ENCODE results near the gene CBFB. TPM values are rescaled to one million over a fixed set of nuclear protein-coding genes. Genes with fewer than 3 reads are reported as not detected.

CBFB gene
- total and polyA plus RNA-seq, 2 donors, result 49.4 to 54.3 TPM

GRCh38 chr16:67021321-67021720, 7.6 kb upstream of the CBFB start:
- Histone ChIP-seq H3K27me3 (ENCODE audit: control insufficient read depth in 2 of 2, insufficient read depth in 1 of 2, low read length in 1 of 2) (no peaks in the 10 kb centered on the region), H3K9me3 (ENCODE audit: control insufficient read depth in 2 of 2, insufficient read depth in 1 of 2, low read length in 1 of 2) (no peaks in the 10 kb centered on the region), H3K4me3 (ENCODE audit: low read length in 2 of 2) (no peak overlapping the region), H3K36me3 (ENCODE audit: control insufficient read depth in 2 of 2, insufficient read depth in 2 of 2, low read length in 1 of 2) (no peaks in the 10 kb centered on the region), H3K4me1 (ENCODE audit: control insufficient read depth in 2 of 2, insufficient read depth in 2 of 2, low read length in 2 of 2) (peaks cover 0 to 9% of the 10 kb centered on the region in 2 donors), H3K27ac (ENCODE audit: low read depth in 1 of 2, low read length in 1 of 2) (no peak overlapping the region)
- 94% methylated on average over 3 of the region's 3 CpGs for WGBS
- no peak for DNase-seq (ENCODE audit: low read depth in 6 of 9, low spot score in 9 of 9)

- Histone ChIP-seq H3K4me3 (ENCODE audit: low read length in 2 of 2) (no peak overlapping the region), H3K27me3 (ENCODE audit: control insufficient read depth in 2 of 2, insufficient read depth in 1 of 2, low read length in 1 of 2) (no peaks in the 10 kb centered on the region), H3K36me3 (ENCODE audit: control insufficient read depth in 2 of 2, insufficient read depth in 2 of 2, low read length in 1 of 2) (no peaks in the 10 kb centered on the region), H3K9me3 (ENCODE audit: control insufficient read depth in 2 of 2, insufficient read depth in 1 of 2, low read length in 1 of 2) (no peaks in the 10 kb centered on the region), H3K27ac (ENCODE audit: low read depth in 1 of 2, low read length in 1 of 2) (no peak overlapping the region), H3K4me1 (ENCODE audit: control insufficient read depth in 2 of 2, insufficient read depth in 2 of 2, low read length in 2 of 2) (peaks cover 0 to 9% of the 10 kb centered on the region in 2 donors)
- 92% methylated on average over 4 of the region's 4 CpGs for WGBS
- no peak for DNase-seq (ENCODE audit: low read depth in 6 of 9, low spot score in 9 of 9)
Measured at GRCh38 chr16:67022531-67023214, 6.3 kb upstream of the CBFB start.

GRCh38 chr16:67023689-67024088, 5.3 kb upstream of the CBFB start:
- no peaks in the 10 kb centered on the region for H3K27me3 ChIP-seq (ENCODE audit: control insufficient read depth in 2 of 2, insufficient read depth in 1 of 2, low read length in 1 of 2)
- peaks cover 5 to 17% of the 10 kb centered on the region in 2 donors for H3K4me1 ChIP-seq (ENCODE audit: control insufficient read depth in 2 of 2, insufficient read depth in 2 of 2, low read length in 2 of 2)
- no peak overlapping the region for H3K27ac ChIP-seq (ENCODE audit: low read depth in 1 of 2, low read length in 1 of 2)
- WGBS, result 98% methylated on average over 1 of the region's 1 CpG
- H3K9me3 ChIP-seq (ENCODE audit: control insufficient read depth in 2 of 2, insufficient read depth in 1 of 2, low read length in 1 of 2), result no peaks in the 10 kb centered on the region
- DNase-seq (ENCODE audit: low read depth in 6 of 9, low spot score in 9 of 9), result no peak
- no peaks in the 10 kb centered on the region for H3K36me3 ChIP-seq (ENCODE audit: control insufficient read depth in 2 of 2, insufficient read depth in 2 of 2, low read length in 1 of 2)
- H3K4me3 ChIP-seq (ENCODE audit: low read length in 2 of 2), result no peak overlapping the region

GRCh38 chr16:67024384-67025209, 4.4 kb upstream of the CBFB start:
- Histone ChIP-seq H3K9me3 (ENCODE audit: control insufficient read depth in 2 of 2, insufficient read depth in 1 of 2, low read length in 1 of 2) (no peaks in the 10 kb centered on the region), H3K4me3 (ENCODE audit: low read length in 2 of 2) (no peak overlapping the region), H3K27me3 (ENCODE audit: control insufficient read depth in 2 of 2, insufficient read depth in 1 of 2, low read length in 1 of 2) (no peaks in the 10 kb centered on the region), H3K4me1 (ENCODE audit: control insufficient read depth in 2 of 2, insufficient read depth in 2 of 2, low read length in 2 of 2) (peaks cover 5 to 17% of the 10 kb centered on the region in 2 donors), H3K27ac (ENCODE audit: low read depth in 1 of 2, low read length in 1 of 2) (no peak overlapping the region), H3K36me3 (ENCODE audit: control insufficient read depth in 2 of 2, insufficient read depth in 2 of 2, low read length in 1 of 2) (no peaks in the 10 kb centered on the region)
- DNase-seq (ENCODE audit: low read depth in 6 of 9, low spot score in 9 of 9), result no peak
- WGBS, result 93% methylated on average over 4 of the region's 4 CpGs

GRCh38 chr16:67025210-67025550, 3.8 kb upstream of the CBFB start:
- Histone ChIP-seq H3K4me1 (ENCODE audit: control insufficient read depth in 2 of 2, insufficient read depth in 2 of 2, low read length in 2 of 2) (peaks cover 6 to 17% of the 10 kb centered on the region in 2 donors), H3K27ac (ENCODE audit: low read depth in 1 of 2, low read length in 1 of 2) (no peak overlapping the region), H3K36me3 (ENCODE audit: control insufficient read depth in 2 of 2, insufficient read depth in 2 of 2, low read length in 1 of 2) (no peaks in the 10 kb centered on the region), H3K4me3 (ENCODE audit: low read length in 2 of 2) (no peak overlapping the region), H3K27me3 (ENCODE audit: control insufficient read depth in 2 of 2, insufficient read depth in 1 of 2, low read length in 1 of 2) (no peaks in the 10 kb centered on the region), H3K9me3 (ENCODE audit: control insufficient read depth in 2 of 2, insufficient read depth in 1 of 2, low read length in 1 of 2) (no peaks in the 10 kb centered on the region)
- no peak for DNase-seq (ENCODE audit: low read depth in 6 of 9, low spot score in 9 of 9)

GRCh38 chr16:67026570-67026969, 2.4 kb upstream of the CBFB start:
- peaks cover 14 to 24% of the 10 kb centered on the region in 2 donors for H3K4me1 ChIP-seq (ENCODE audit: control insufficient read depth in 2 of 2, insufficient read depth in 2 of 2, low read length in 2 of 2)
- 97% methylated on average over 4 of the region's 4 CpGs for WGBS

DNA sequence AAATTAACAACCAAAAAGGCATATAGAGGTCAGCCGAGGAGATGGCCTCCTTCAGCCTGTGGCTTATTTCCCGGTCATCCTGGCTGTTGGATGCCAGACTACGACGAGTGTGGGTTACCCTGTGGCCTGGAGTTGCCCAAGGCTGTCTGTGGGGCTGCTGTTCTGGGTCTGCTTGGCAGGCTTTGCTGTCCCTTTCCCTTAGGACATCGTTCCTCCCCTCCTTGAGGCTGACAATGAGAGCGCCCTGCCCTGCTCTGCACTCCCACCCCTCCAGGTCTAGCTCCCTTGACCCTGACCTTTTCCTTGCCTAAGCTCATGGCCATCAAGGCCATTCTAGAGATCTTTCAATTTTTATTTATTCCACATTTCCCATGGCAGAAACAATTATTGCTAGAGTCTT, 1.9 kb upstream of the CBFB start:
- Histone ChIP-seq H3K4me1 (ENCODE audit: control insufficient read depth in 2 of 2, insufficient read depth in 2 of 2, low read length in 2 of 2) (peaks cover 16 to 24% of the 10 kb centered on the region in 2 donors), H3K4me3 (ENCODE audit: low read length in 2 of 2) (no peak overlapping the region), H3K27me3 (ENCODE audit: control insufficient read depth in 2 of 2, insufficient read depth in 1 of 2, low read length in 1 of 2) (no peaks in the 10 kb centered on the region), H3K36me3 (ENCODE audit: control insufficient read depth in 2 of 2, insufficient read depth in 2 of 2, low read length in 1 of 2) (peaks cover 0 to 6% of the 10 kb centered on the region in 2 donors), H3K9me3 (ENCODE audit: control insufficient read depth in 2 of 2, insufficient read depth in 1 of 2, low read length in 1 of 2) (no peaks in the 10 kb centered on the region), H3K27ac (ENCODE audit: low read depth in 1 of 2, low read length in 1 of 2) (no peak overlapping the region)
- no peak for DNase-seq (ENCODE audit: low read depth in 6 of 9, low spot score in 9 of 9)
- 92% methylated on average over 6 of the region's 6 CpGs for WGBS

More at GRCh38 chr16:67026570-67026969, 2.4 kb upstream of the CBFB start:
- Histone ChIP-seq H3K27ac (ENCODE audit: low read depth in 1 of 2, low read length in 1 of 2) (no peak overlapping the region), H3K9me3 (ENCODE audit: control insufficient read depth in 2 of 2, insufficient read depth in 1 of 2, low read length in 1 of 2) (no peaks in the 10 kb centered on the region), H3K36me3 (ENCODE audit: control insufficient read depth in 2 of 2, insufficient read depth in 2 of 2, low read length in 1 of 2) (peaks cover 0 to 3% of the 10 kb centered on the region in 2 donors), H3K27me3 (ENCODE audit: control insufficient read depth in 2 of 2, insufficient read depth in 1 of 2, low read length in 1 of 2) (no peaks in the 10 kb centered on the region), H3K4me3 (ENCODE audit: low read length in 2 of 2) (no peak overlapping the region)
- DNase-seq (ENCODE audit: low read depth in 6 of 9, low spot score in 9 of 9), result no peak

GRCh38 chr16:67028167-67028695, 718 bp upstream of the CBFB start:
- WGBS, result 40% methylated on average over 10 of the region's 10 CpGs
- Histone ChIP-seq H3K27ac (ENCODE audit: low read depth in 1 of 2, low read length in 1 of 2) (peak overlapping the region; percentile 90 to 99), H3K9me3 (ENCODE audit: control insufficient read depth in 2 of 2, insufficient read depth in 1 of 2, low read length in 1 of 2) (no peaks in the 10 kb centered on the region)

More at GRCh38 chr16:67028167-67028695, 718 bp upstream of the CBFB start:
- H3K4me3 ChIP-seq (ENCODE audit: low read length in 2 of 2), result peak overlapping the region; percentile 73 to 93
- no peak for DNase-seq (ENCODE audit: low read depth in 6 of 9, low spot score in 9 of 9)
- H3K4me1 ChIP-seq (ENCODE audit: control insufficient read depth in 2 of 2, insufficient read depth in 2 of 2, low read length in 2 of 2), result peaks cover 16 to 24% of the 10 kb centered on the region in 2 donors
- no peaks in the 10 kb centered on the region for H3K27me3 ChIP-seq (ENCODE audit: control insufficient read depth in 2 of 2, insufficient read depth in 1 of 2, low read length in 1 of 2)
- peaks cover 0 to 13% of the 10 kb centered on the region in 2 donors for H3K36me3 ChIP-seq (ENCODE audit: control insufficient read depth in 2 of 2, insufficient read depth in 2 of 2, low read length in 1 of 2)

Data from thymus (tissue), 11 donors.